ENCODE results near the gene C1QTNF2. TPM values are rescaled to one million over a fixed set of nuclear protein-coding genes. Genes with fewer than 3 reads are reported as not detected.
A peak's percentile ranks its signal among the peaks of the same experiment; 100 is the strongest.

The C1QTNF2 gene
- total and polyA plus RNA-seq, 4 donors, result 3.0 to 6.2 (median 5.3) TPM

DNA sequence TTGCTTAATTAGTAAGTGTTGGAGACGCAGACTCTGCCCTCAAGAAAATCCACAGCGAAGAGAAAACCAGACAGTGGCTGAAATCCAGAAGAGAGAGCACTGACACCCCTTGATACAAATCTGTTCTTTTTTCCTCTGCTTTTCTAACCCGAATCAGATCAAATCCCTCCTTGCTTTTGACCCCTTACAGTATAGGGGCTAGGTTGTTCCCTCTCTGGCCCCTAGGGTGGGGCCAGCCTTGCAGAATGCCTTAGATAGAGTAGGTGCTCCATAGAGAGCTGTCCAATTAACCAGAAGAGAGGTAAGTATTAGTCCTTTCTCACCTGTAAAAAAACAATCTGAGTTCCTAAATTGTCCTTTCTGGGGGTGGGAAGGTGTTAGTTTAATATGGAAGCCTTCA, 10.1 kb downstream of the C1QTNF2 start:
- Histone ChIP-seq H3K27ac (ENCODE audit: low read depth, low read length) (peak overlapping the region; percentile 40), H3K36me3 (ENCODE audit: control insufficient read depth, insufficient read depth, low read length) (no peaks in the 10 kb centered on the region), H3K4me3 (ENCODE audit: low read depth, low read length) (no peak overlapping the region), H3K27me3 (ENCODE audit: control insufficient read depth, insufficient read depth, low read length) (no peaks in the 10 kb centered on the region), H3K4me1 (ENCODE audit: control insufficient read depth, insufficient read depth, low read length) (peaks cover 32% of the 10 kb centered on the region), H3K9me3 (ENCODE audit: control insufficient read depth, insufficient read depth, low read length) (no peaks in the 10 kb centered on the region)
- no CpG with 5 or more reads among the region's 3 CpGs for WGBS (ENCODE audit: insufficient coverage)
- DNase-seq (ENCODE audit: low read depth in 4 of 6, low spot score in 6 of 6), result no peak

GRCh38 chr5:160359816-160360215, 10.6 kb downstream of the C1QTNF2 start:
- Histone ChIP-seq H3K36me3 (ENCODE audit: control insufficient read depth, insufficient read depth, low read length) (peaks cover under 1% of the 10 kb centered on the region), H3K27me3 (ENCODE audit: control insufficient read depth, insufficient read depth, low read length) (no peaks in the 10 kb centered on the region), H3K4me3 (ENCODE audit: low read depth, low read length) (no peak overlapping the region), H3K27ac (ENCODE audit: low read depth, low read length) (peak overlapping the region; percentile 40), H3K9me3 (ENCODE audit: control insufficient read depth, insufficient read depth, low read length) (no peaks in the 10 kb centered on the region), H3K4me1 (ENCODE audit: control insufficient read depth, insufficient read depth, low read length) (peaks cover 32% of the 10 kb centered on the region)
- WGBS (ENCODE audit: insufficient coverage), result 70% methylated on average over 4 of the region's 4 CpGs
- DNase-seq (ENCODE audit: low read depth in 4 of 6, low spot score in 6 of 6), result no peak

DNA sequence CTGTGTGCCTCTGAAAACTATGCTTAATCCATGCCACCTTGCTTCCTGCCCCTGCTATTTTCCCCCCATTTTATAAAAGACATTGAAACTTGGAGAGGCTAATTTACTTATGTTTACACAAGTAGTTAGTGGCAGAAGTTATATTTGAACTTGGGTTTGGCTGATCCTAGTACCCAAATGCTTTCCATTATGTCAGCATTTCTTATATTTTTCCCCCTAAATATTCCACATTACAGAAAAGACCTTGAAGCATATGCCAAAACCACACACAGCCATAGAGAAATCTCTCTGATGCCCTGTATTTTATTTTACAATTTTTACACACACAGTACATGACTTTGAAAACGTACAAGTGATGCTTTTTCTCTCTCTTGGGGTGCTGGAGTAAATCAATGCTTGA, 11.2 kb downstream of the C1QTNF2 start:
- no peak overlapping the region for H3K4me3 ChIP-seq (ENCODE audit: low read depth, low read length)
- 40% methylated on average over 1 of the region's 1 CpG for WGBS (ENCODE audit: insufficient coverage)
- no peak for DNase-seq (ENCODE audit: low read depth in 4 of 6, low spot score in 6 of 6)
- no peak overlapping the region for H3K27ac ChIP-seq (ENCODE audit: low read depth, low read length)
- H3K36me3 ChIP-seq (ENCODE audit: control insufficient read depth, insufficient read depth, low read length), result peaks cover 2% of the 10 kb centered on the region
- H3K27me3 ChIP-seq (ENCODE audit: control insufficient read depth, insufficient read depth, low read length), result no peaks in the 10 kb centered on the region
- peaks cover 32% of the 10 kb centered on the region for H3K4me1 ChIP-seq (ENCODE audit: control insufficient read depth, insufficient read depth, low read length)
- no peaks in the 10 kb centered on the region for H3K9me3 ChIP-seq (ENCODE audit: control insufficient read depth, insufficient read depth, low read length)

GRCh38 chr5:160357861-160358411, 12.5 kb downstream of the C1QTNF2 start:
- Histone ChIP-seq H3K27ac (ENCODE audit: low read depth, low read length) (peak overlapping the region; percentile 62), H3K4me1 (ENCODE audit: control insufficient read depth, insufficient read depth, low read length) (peaks cover 24% of the 10 kb centered on the region), H3K9me3 (ENCODE audit: control insufficient read depth, insufficient read depth, low read length) (no peaks in the 10 kb centered on the region), H3K27me3 (ENCODE audit: control insufficient read depth, insufficient read depth, low read length) (no peaks in the 10 kb centered on the region), H3K36me3 (ENCODE audit: control insufficient read depth, insufficient read depth, low read length) (peaks cover 2% of the 10 kb centered on the region), H3K4me3 (ENCODE audit: low read depth, low read length) (no peak overlapping the region)
- WGBS (ENCODE audit: insufficient coverage), result 28% methylated on average over 2 of the region's 7 CpGs
- DNase-seq (ENCODE audit: low read depth in 4 of 6, low spot score in 6 of 6), result peak in 3 of 6 donors; percentile 22 to 78 (median 36)

DNA sequence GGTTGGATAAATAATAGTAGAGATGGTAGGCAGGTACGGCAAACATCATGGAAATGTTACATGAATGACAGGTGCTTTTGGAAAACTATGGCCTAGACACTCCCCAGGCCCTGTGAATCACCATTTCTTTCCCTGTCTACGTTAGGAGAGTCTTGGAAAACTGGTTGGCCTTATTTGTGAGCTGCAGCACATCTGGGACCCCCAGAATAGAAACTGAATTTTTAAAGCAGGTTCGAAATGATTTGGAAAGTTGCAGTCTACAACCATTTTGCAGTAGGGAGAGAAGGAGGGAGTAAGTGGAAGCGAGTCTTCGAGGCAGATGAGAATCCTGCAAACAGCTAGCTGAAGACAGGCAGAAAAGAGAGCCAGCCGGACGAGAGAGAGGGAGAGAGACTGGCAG, 13.0 kb downstream of the C1QTNF2 start:
- Histone ChIP-seq H3K27ac (ENCODE audit: low read depth, low read length) (peak overlapping the region; percentile 62), H3K4me1 (ENCODE audit: control insufficient read depth, insufficient read depth, low read length) (peaks cover 24% of the 10 kb centered on the region), H3K27me3 (ENCODE audit: control insufficient read depth, insufficient read depth, low read length) (no peaks in the 10 kb centered on the region), H3K36me3 (ENCODE audit: control insufficient read depth, insufficient read depth, low read length) (peaks cover 2% of the 10 kb centered on the region), H3K9me3 (ENCODE audit: control insufficient read depth, insufficient read depth, low read length) (no peaks in the 10 kb centered on the region), H3K4me3 (ENCODE audit: low read depth, low read length) (no peak overlapping the region)
- DNase-seq (ENCODE audit: low read depth in 4 of 6, low spot score in 6 of 6), result no peak
- WGBS (ENCODE audit: insufficient coverage), result 43% methylated on average over 6 of the region's 7 CpGs

DNA sequence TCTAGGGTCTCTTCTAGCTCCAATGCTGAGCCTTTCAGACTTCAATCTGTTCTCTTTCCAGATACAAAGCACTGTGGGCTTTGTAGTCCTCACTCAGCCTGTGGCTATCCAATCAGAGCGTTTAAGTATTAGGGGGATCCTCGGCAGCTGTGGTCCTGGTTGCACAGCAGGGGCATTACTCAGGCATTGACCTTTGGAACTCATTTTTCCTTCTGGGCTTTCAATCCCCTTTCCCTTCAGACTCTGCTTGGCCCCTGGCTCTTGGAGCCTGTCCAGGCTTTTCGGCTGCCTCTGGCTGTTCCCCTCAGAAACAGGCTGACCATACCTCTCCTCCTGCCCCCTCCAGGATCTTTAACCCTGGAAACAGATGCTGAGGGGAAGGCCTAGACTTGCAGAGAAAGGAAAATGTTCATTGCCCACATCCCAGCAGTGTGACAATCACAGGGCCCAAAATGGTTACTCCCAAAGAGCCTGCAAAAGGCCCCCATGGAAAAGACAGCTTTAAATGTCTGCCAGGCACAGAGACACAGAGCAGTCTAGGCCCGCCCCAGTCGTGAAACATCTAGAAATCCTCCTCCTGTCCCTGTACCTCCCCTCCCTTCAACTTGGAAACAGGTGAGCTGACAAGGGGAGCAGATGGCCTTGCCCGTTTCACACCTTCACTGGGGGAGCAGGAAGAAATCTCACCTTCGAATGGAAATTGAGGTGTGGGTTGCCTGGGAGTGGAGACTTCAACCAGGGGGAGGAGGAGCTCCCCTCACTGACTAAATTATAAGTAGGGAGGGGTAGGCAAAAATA, 13.7 kb downstream of the C1QTNF2 start:
- DNase-seq (ENCODE audit: low read depth in 4 of 6, low spot score in 6 of 6), result peak in 1 of 6 donors; percentile 66
- Histone ChIP-seq H3K4me1 (ENCODE audit: control insufficient read depth, insufficient read depth, low read length) (peaks cover 24% of the 10 kb centered on the region), H3K27me3 (ENCODE audit: control insufficient read depth, insufficient read depth, low read length) (no peaks in the 10 kb centered on the region), H3K9me3 (ENCODE audit: control insufficient read depth, insufficient read depth, low read length) (no peaks in the 10 kb centered on the region), H3K36me3 (ENCODE audit: control insufficient read depth, insufficient read depth, low read length) (peaks cover 2% of the 10 kb centered on the region), H3K27ac (ENCODE audit: low read depth, low read length) (peak overlapping the region; percentile 62), H3K4me3 (ENCODE audit: low read depth, low read length) (no peak overlapping the region)
- WGBS (ENCODE audit: insufficient coverage), result 39% methylated on average over 4 of the region's 7 CpGs

GRCh38 chr5:160354666-160355065, 15.8 kb downstream of the C1QTNF2 start:
- no peak for DNase-seq (ENCODE audit: low read depth in 4 of 6, low spot score in 6 of 6)
- Histone ChIP-seq H3K4me3 (ENCODE audit: low read depth, low read length) (no peak overlapping the region), H3K4me1 (ENCODE audit: control insufficient read depth, insufficient read depth, low read length) (peaks cover 21% of the 10 kb centered on the region), H3K36me3 (ENCODE audit: control insufficient read depth, insufficient read depth, low read length) (peaks cover 2% of the 10 kb centered on the region), H3K9me3 (ENCODE audit: control insufficient read depth, insufficient read depth, low read length) (no peaks in the 10 kb centered on the region), H3K27ac (ENCODE audit: low read depth, low read length) (no peak overlapping the region), H3K27me3 (ENCODE audit: control insufficient read depth, insufficient read depth, low read length) (no peaks in the 10 kb centered on the region)
- WGBS (ENCODE audit: insufficient coverage), result 93% methylated on average over 14 of the region's 14 CpGs

- WGBS (ENCODE audit: insufficient coverage), result 81% methylated on average over 5 of the region's 8 CpGs
- no peak overlapping the region for H3K4me3 ChIP-seq (ENCODE audit: low read depth, low read length)
- H3K9me3 ChIP-seq (ENCODE audit: control insufficient read depth, insufficient read depth, low read length), result no peaks in the 10 kb centered on the region
- H3K4me1 ChIP-seq (ENCODE audit: control insufficient read depth, insufficient read depth, low read length), result peaks cover 18% of the 10 kb centered on the region
- no peaks in the 10 kb centered on the region for H3K27me3 ChIP-seq (ENCODE audit: control insufficient read depth, insufficient read depth, low read length)
- DNase-seq (ENCODE audit: low read depth in 4 of 6, low spot score in 6 of 6), result peak in 1 of 6 donors; percentile 66
- no peak overlapping the region for H3K27ac ChIP-seq (ENCODE audit: low read depth, low read length)
- H3K36me3 ChIP-seq (ENCODE audit: control insufficient read depth, insufficient read depth, low read length), result peaks cover 12% of the 10 kb centered on the region
These were observed 17.0 kb downstream of the C1QTNF2 start for GRCh38 chr5:160353379-160353778.

DNA sequence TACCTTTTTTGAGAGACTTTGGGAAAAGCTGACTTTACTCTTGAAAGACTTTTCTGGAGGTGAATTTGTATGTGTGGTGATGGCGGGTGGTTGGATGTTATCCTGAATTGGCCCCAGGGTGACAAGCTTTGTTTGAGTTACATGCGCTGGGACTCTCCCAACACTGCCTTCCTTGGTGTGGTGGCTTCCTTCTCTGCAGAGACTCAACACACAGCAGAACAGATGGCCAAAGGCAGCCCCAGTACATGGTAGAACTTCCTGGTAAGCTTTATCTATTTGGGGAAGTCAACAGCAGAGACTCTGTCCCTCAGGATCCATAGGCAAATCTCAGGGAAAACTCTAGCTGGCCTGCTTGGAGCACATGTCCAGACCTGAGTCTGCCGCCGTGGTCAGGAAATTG, 18.1 kb downstream of the C1QTNF2 start:
- Histone ChIP-seq H3K4me1 (ENCODE audit: control insufficient read depth, insufficient read depth, low read length) (peaks cover 9% of the 10 kb centered on the region), H3K4me3 (ENCODE audit: low read depth, low read length) (no peak overlapping the region), H3K27ac (ENCODE audit: low read depth, low read length) (no peak overlapping the region), H3K27me3 (ENCODE audit: control insufficient read depth, insufficient read depth, low read length) (no peaks in the 10 kb centered on the region), H3K36me3 (ENCODE audit: control insufficient read depth, insufficient read depth, low read length) (peaks cover 12% of the 10 kb centered on the region), H3K9me3 (ENCODE audit: control insufficient read depth, insufficient read depth, low read length) (no peaks in the 10 kb centered on the region)
- no peak for DNase-seq (ENCODE audit: low read depth in 4 of 6, low spot score in 6 of 6)
- WGBS (ENCODE audit: insufficient coverage), result 100% methylated on average over 2 of the region's 4 CpGs

DNA sequence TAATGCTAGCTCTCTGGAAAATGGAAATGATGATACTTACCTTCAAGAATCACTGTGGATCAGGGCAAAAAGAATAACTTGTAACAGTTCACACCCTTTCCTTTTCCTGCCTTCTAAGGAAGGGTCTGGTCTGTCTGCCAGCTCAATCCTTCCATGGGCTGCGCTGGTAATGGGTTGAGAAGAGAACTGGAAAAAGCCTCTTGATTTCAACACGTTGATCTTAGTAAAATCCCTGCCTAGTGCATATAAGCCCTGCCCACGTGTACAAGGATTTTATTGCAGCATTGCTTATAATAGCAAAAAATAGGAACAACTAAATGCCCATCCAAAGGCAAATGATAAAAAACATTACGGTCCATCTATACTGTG, 20.5 kb downstream of the C1QTNF2 start:
- no peak overlapping the region for H3K27ac ChIP-seq (ENCODE audit: low read depth, low read length)
- WGBS (ENCODE audit: insufficient coverage), result no CpG with 5 or more reads among the region's 4 CpGs

More for the DNA sequence above, 20.5 kb downstream of the C1QTNF2 start:
- DNase-seq (ENCODE audit: low read depth in 4 of 6, low spot score in 6 of 6), result no peak
- H3K4me1 ChIP-seq (ENCODE audit: control insufficient read depth, insufficient read depth, low read length), result peaks cover 7% of the 10 kb centered on the region
- no peak overlapping the region for H3K4me3 ChIP-seq (ENCODE audit: low read depth, low read length)
- H3K9me3 ChIP-seq (ENCODE audit: control insufficient read depth, insufficient read depth, low read length), result no peaks in the 10 kb centered on the region
- H3K36me3 ChIP-seq (ENCODE audit: control insufficient read depth, insufficient read depth, low read length), result peaks cover 12% of the 10 kb centered on the region
- H3K27me3 ChIP-seq (ENCODE audit: control insufficient read depth, insufficient read depth, low read length), result no peaks in the 10 kb centered on the region
